Measurements from ENCODE around the gene C6orf163. TPM values are rescaled to one million over a fixed set of nuclear protein-coding genes. Genes with fewer than 3 reads are reported as not detected.

Gene C6orf163
- total RNA-seq, 2 experiments from 2014 or later = 1.7 to 1.8 TPM

DNA sequence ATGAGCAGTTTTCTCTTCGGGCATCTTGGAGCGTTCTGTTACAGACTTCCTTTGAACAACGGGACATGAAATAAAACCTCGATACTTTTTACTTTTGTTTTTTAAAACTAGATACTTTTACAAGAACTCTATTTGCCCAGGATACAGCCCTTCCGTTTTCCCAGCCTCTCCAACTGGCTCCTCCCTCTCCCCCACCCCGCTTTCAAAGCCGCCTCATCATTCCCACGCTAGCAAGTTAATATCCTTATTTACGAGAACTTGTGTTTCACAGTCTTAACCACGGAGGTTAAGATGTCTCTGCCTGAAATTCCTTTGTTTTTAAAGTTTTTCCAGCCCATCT lies 62.9 kb downstream of the C6orf163 start:
- ATAC-seq = peak; percentile 5
- H3K27me3 Mint-ChIP-seq = peaks cover 35% of the 10 kb centered on the region
- CTCF ChIA-PET = interaction anchor here (0.9 to 1.7 kb wide), 2 partner anchors 13 to 392 kb away, joined by 3 to 7 read pairs; no protein-coding TSS in a partner anchor
- H3K4me3 Mint-ChIP-seq = peak overlapping the region; percentile 69
- no peak for DNase-seq
- H3K27ac Mint-ChIP-seq = no peak overlapping the region
- H3K4me1 Mint-ChIP-seq = peaks cover 11% of the 10 kb centered on the region
- H3K36me3 Mint-ChIP-seq = no peaks in the 10 kb centered on the region
- H3K9me3 Mint-ChIP-seq (ENCODE audit: low read depth) = no peaks in the 10 kb centered on the region

DNA sequence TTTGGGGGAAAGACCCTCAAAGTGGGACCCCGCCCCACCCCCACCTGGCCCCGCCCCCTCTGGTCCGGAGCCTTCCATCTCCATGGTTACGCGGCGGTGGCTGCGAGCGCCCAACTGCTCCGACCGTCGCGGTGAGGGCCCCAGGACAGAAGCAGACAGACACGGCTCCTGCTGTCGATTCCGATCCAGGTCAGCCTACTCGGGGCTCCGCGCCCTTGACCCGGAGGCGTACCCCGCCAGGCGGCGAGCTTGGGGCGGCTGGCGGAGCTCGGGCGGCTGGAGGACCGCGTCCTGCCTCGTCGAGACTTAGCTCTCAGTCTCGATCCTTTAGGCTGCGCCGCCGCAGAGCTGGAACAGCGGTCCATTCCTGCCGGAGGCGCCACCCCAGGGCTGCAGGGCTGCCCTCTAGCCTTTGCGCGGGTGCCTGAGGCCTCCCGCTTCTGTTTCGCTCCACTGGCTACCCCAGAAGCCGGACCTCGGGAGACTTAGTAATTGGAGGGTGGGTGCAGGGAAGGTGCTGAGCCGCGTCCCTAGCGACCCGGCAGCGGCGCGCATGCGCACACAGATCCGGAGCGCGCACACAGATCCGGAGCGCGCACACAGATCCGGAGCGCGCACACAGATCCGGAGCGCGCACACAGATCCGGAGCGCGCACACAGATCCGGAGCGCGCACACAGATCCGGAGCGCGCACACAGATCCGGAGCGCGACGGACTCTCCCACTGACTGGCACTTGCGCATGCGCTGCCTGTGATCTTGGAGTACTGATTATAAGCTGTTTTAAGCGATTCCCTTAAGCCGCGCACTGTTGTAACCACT lies 63.5 kb downstream of the C6orf163 start, which contains the start of gene CFAP206:
CFAP206 (plus strand) TSS at position 72 of the 820 bp plus-strand sequence. CDS start 1,868 bp downstream, outside the sequence.
- H3K27ac Mint-ChIP-seq = peak within 1 kb of the TSS; percentile 69
- no peaks in the 10 kb centered on the region for H3K36me3 Mint-ChIP-seq
- H3K4me3 Mint-ChIP-seq = peak within 1 kb of the TSS; percentile 69
- H3K27me3 Mint-ChIP-seq = peaks cover 35% of the 10 kb centered on the region
- H3K9me3 Mint-ChIP-seq (ENCODE audit: low read depth) = no peaks in the 10 kb centered on the region
- CTCF ChIA-PET = interaction anchor here (0.9 to 1.7 kb wide), 4 partner anchors 11 to 392 kb away, joined by 3 to 7 read pairs (median 4); no protein-coding TSS in a partner anchor
- DNase-seq (peak; percentile 84), ATAC-seq (peak; percentile 89)
- H3K4me1 Mint-ChIP-seq = peaks cover 11% of the 10 kb centered on the region

DNA sequence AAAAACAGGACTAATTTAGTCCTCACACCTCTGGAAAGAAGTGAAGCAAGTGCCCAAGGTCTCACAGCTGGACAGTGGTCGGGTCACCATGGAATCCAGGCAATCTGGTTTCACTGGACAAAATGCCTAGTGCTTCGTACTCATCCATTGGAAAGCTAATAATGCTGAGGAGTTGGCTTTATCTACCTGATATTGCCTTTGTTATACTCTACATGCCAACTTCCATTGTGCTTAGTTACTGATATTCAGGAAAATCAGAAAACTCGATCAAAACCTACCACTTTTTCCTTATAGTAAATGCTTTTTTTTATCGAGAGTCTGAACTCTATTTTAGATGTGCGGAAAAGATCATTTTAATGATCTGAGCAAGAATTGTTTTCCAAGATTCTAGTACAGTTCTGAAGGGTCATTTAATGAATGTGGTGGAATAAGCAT lies 64.1 kb downstream of the C6orf163 start:
- H3K27me3 Mint-ChIP-seq = peaks cover 32% of the 10 kb centered on the region
- no peak for ATAC-seq
- peak overlapping the region; percentile 69 for H3K4me3 Mint-ChIP-seq
- peak overlapping the region; percentile 69 for H3K27ac Mint-ChIP-seq
- H3K36me3 Mint-ChIP-seq = no peaks in the 10 kb centered on the region
- CTCF ChIA-PET = interaction anchor here (0.7 to 1.7 kb wide), 4 partner anchors 12 to 806 kb away, joined by 3 to 7 read pairs (median 4); no protein-coding TSS in a partner anchor
- no peaks in the 10 kb centered on the region for H3K9me3 Mint-ChIP-seq (ENCODE audit: low read depth)
- no peak for DNase-seq
- peaks cover 11% of the 10 kb centered on the region for H3K4me1 Mint-ChIP-seq

Other genes with a start within 250 kb of the C6orf163 start
- not detected for gene CGA, start 249.7 kb upstream of the C6orf163 start, total RNA-seq
- 10 to 100 TPM; 47.9 to 58.5 TPM for gene ZNF292, start 189.2 kb upstream of the C6orf163 start, total RNA-seq
- 1 to 10 TPM; 7.7 to 8.1 TPM for gene SMIM8, start 22.2 kb upstream of the C6orf163 start, total RNA-seq
- not detected for gene GJB7, start 15.5 kb upstream of the C6orf163 start, total RNA-seq
- not detected for gene CFAP206, start 63.2 kb downstream of the C6orf163 start, total RNA-seq
- 10 to 100 TPM; 12.0 to 12.2 TPM for gene SLC35A1, start 128.2 kb downstream of the C6orf163 start, total RNA-seq
- 10 to 100 TPM; 22.1 to 22.7 TPM for gene RARS2, start 245.2 kb downstream of the C6orf163 start, total RNA-seq
- gene ORC3, start 245.3 kb downstream of the C6orf163 start, total RNA-seq = 10 to 100 TPM; 31.8 to 34.6 TPM